OCI-LY7 (cell line): ENCODE data around the gene TDRD10. TPM values are rescaled to one million over a fixed set of nuclear protein-coding genes. Genes with fewer than 3 reads are reported as not detected.

ENCODE experiments used
- BruUV-seq: library from RNA; stranded (reverse); fragments of 400-500 nt; replicated peaks from 2 replicates; lab custom pipeline; 2021; lab: Mats Ljungman, UMichigan
- CTCF ChIA-PET: fragments of 300-600 bp; sonication (Branson Sonifier 250); formaldehyde crosslinking; loops from one replicate; lab custom pipeline; 2022; ENCODE audit warnings: antibody characterized with exemption; ENCODE audit not compliant: unreplicated experiment; lab: Charles Lee
- POLR2A ChIA-PET: fragments of 300-600 bp; sonication (Branson Sonifier 250); formaldehyde crosslinking; loops from one replicate; lab custom pipeline; 2022; ENCODE audit warnings: antibody characterized with exemption; lab: Charles Lee
- DNase-seq: peaks from one replicate; pipeline ENCODE4 v3.0.0-alpha.2; 2015; ENCODE audit warnings: low spot score
- H2AFZ ChIP-seq: fragments of 200-600 bp; sonication (generic), shearing (Covaris generic); 2 replicates; pipeline ENCODE4 v1.6.1; 2014; ENCODE audit warnings: mild to moderate bottlenecking, antibody characterized with exemption, low read length, moderate library complexity
- H3K27ac ChIP-seq: fragments of 200-600 bp; sonication (generic); 2 replicates; pipeline ENCODE4 v1.5.1; 2014; ENCODE audit warnings: mixed run types, low read depth, mild to moderate bottlenecking, moderate library complexity, low read length, inconsistent platforms; ENCODE audit not compliant: poor library complexity, severe bottlenecking
- H3K36me3 ChIP-seq: fragments of 200-600 bp; sonication (generic); 2 replicates; pipeline ENCODE4 v1.6.1; 2014; ENCODE audit warnings: mild to moderate bottlenecking, antibody characterized with exemption, low read length, moderate library complexity, mixed read lengths; ENCODE audit not compliant: insufficient read depth
- H3K4me1 ChIP-seq: fragments of 200-600 bp; sonication (generic); 2 replicates; pipeline ENCODE4 v1.5.1; 2014; ENCODE audit warnings: mild to moderate bottlenecking, low read length; ENCODE audit not compliant: insufficient read depth, poor library complexity, severe bottlenecking
- H3K4me2 ChIP-seq: fragments of 200-600 bp; sonication (generic); 2 replicates; pipeline ENCODE4 v1.6.1; 2014; ENCODE audit warnings: mild to moderate bottlenecking, low read length
- H3K4me3 ChIP-seq: fragments of 200-600 bp; sonication (generic); 2 replicates; pipeline ENCODE4 v1.5.1; 2014; ENCODE audit warnings: mild to moderate bottlenecking, low read depth, low read length; ENCODE audit not compliant: poor library complexity, severe bottlenecking
- H3K79me2 ChIP-seq: fragments of 200-600 bp; sonication (generic); 2 replicates; pipeline ENCODE4 v1.6.1; 2016; ENCODE audit warnings: low read depth, mild to moderate bottlenecking, low read length, moderate library complexity, mixed read lengths; ENCODE audit not compliant: insufficient read depth
- H3K9me2 ChIP-seq: fragments of 200-600 bp; sonication (generic); 2 replicates; pipeline ENCODE4 v1.6.1; 2016; ENCODE audit warnings: mild to moderate bottlenecking, low read length, mixed read lengths; ENCODE audit not compliant: insufficient read depth
- H3K9me3 ChIP-seq: fragments of 200-600 bp; sonication (generic); 2 replicates; pipeline ENCODE4 v1.6.1; 2014; ENCODE audit warnings: mild to moderate bottlenecking, mixed run types, low read length, mixed read lengths
- H4K20me1 ChIP-seq: fragments of 200-600 bp; sonication (generic); 2 replicates; pipeline ENCODE4 v1.6.1; 2014; ENCODE audit warnings: mild to moderate bottlenecking, antibody characterized with exemption, low read length, moderate library complexity, mixed read lengths; ENCODE audit not compliant: insufficient read depth
- CTCF ChIP-seq: fragments of 200-600 bp; sonication (generic); conservative IDR thresholded peaks from 2 replicates; pipeline ENCODE4 v1.5.1; 2014; ENCODE audit warnings: mild to moderate bottlenecking, antibody characterized with exemption, low read length, moderate library complexity, mixed read lengths
- EZH2phosphoT487 ChIP-seq: fragments of 200-600 bp; sonication (generic); IDR thresholded peaks from 2 replicates; pipeline ENCODE4 v1.6.1; 2018; ENCODE audit warnings: low read depth, borderline replicate concordance, mild to moderate bottlenecking, mixed run types, antibody characterized with exemption, low read length, moderate library complexity, mixed read lengths
- intact Hi-C: fragments of 100-400 bp; cut with micrococcal nuclease; formaldehyde crosslinking; loops from one replicate; pipeline ENCODE4 v1.10.0; 2022; ENCODE audit not compliant: unreplicated experiment
- total RNA-seq, 2 experiments: library from RNA; depleted of rRNA in 1 of 2; stranded (reverse); fragments of >200 nt in 1 of 2; shearing (Covaris generic) in 1 of 2; gene quantifications; 2 replicates each; pipeline ENCODE4 v1.2.3, GENCODE V29; 2014 to 2022

The TDRD10 gene
- total RNA-seq, 2 experiments from 2014 or later, result 0.13 TPM; not detected in 1

DNA sequence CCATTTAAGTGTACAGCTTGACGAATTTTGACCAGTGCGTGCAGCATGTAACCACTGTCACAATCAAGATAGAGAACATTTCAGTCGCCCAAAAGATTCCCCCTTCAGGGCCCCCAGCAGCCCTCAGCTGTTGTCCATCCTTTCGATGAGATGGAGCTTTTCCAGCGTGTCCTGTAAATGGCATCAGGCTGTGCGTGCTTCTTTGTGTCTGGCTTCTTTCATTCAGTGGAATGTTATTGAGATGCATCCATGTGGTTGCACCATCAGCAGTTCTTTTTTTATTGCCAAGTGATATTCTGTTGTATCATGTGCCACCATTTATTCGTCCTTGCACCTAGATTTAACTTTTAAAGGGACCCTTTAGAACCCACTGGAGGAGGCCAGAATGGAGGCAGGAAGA, 34.6 kb downstream of the TDRD10 start:
- Histone ChIP-seq H3K27ac (no peak overlapping the region), H2AFZ (no peak overlapping the region), H3K4me2 (no peak overlapping the region), H3K36me3 (no peaks in the 10 kb centered on the region), H3K9me2 (no peaks in the 10 kb centered on the region), H4K20me1 (no peaks in the 10 kb centered on the region), H3K4me1 (no peaks in the 10 kb centered on the region), H3K79me2 (no peaks in the 10 kb centered on the region), H3K9me3 (no peaks in the 10 kb centered on the region), H3K4me3 (no peak overlapping the region)
- DNase-seq, result no peak
- ChIA-PET POLR2A (interaction anchor here (0.6 kb wide), 1 partner anchor 391 kb away, joined by 6 read pairs; no protein-coding TSS in a partner anchor), CTCF (no interaction called here)
- no peak for TF ChIP-seq EZH2phosphoT487
- TF ChIP-seq CTCF, result no peak
- BruUV-seq, result no TSS peak
- intact Hi-C loops, result no loop called here

DNA sequence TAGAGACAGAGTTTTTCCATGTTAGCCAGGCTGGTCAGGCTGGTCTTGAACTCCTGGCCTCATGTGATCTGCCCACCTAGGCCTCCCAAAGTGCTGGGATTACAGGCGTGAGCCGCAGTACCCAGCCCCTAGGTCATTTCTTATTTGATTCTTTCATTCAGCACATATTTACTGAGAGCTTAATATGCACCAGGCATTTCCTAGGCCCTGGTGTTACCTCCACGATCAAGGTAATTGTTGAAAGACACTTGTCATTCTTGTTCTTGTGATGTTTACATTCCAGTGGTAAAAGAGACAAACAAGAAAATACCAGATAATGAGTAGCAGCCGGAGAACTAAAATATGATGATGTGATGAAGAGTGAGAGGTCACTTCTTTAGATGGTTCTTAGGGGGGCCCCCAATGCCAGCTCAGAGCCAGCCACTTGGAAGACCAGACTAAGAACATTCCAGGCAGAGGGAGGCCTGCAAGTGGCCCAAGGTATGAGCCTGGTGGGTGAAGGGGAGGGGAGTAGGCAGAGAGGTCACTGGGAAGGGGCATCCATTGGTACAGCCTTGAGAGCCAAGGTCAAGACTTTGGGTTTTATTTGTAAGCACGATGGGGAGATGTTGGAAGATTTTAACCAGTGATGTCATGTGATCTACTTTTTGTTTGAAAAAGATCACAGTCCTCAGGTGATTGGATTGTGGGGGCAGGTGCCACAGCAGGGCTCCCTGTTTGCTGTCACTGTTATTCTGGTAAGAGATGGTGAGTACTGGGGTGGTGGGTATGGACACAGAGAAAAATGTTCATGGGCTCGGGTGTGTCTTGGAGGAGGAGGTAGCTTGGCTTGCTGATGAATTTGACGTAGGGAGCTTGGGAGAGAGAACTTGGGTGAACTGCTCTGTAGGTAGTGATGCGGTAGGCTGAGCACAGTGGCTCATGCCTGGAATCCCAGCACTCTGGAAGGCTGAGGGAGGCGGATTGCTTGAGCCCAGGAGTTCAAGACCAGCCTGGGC, 37.8 kb downstream of the TDRD10 start:
- H2AFZ ChIP-seq, result no peak overlapping the region
- POLR2A ChIA-PET, result no interaction called here
- no peaks in the 10 kb centered on the region for H3K4me1 ChIP-seq
- no peak overlapping the region for H3K4me3 ChIP-seq
- no peak for TF ChIP-seq CTCF
- TF ChIP-seq EZH2phosphoT487, result no peak
- no peaks in the 10 kb centered on the region for H3K9me3 ChIP-seq
- no peaks in the 10 kb centered on the region for H3K9me2 ChIP-seq
- no peak overlapping the region for H3K4me2 ChIP-seq
- DNase-seq, result no peak
- BruUV-seq, result no TSS peak
- H4K20me1 ChIP-seq, result no peaks in the 10 kb centered on the region
- no peak overlapping the region for H3K27ac ChIP-seq
- intact Hi-C loops, result loop anchor here (10.0 kb wide), 1 partner anchor 215 kb away; the partner anchor contains the start of genes AQP10 and ATP8B2
- CTCF ChIA-PET, result no interaction called here
- H3K79me2 ChIP-seq, result no peaks in the 10 kb centered on the region
- H3K36me3 ChIP-seq, result no peaks in the 10 kb centered on the region

DNA sequence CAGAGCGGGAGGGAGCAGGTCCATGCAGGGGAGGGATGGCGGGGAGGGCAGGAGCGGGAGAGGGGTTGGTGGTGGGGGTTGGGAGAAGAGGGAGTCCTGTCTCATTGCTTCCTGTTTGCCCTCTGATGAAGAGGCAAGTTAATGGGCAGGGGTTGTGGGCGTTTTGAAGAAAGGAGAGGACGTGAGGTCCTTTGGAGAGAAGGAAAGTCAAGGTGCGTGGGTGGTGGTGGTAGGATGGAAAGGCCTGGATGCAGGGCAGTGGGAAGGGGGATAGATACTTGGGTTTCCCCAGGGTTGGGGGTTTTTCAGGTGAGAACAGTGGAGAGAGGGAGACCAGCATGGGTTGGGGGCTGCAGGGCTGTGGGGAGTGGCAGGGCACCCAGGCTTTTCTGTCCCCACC, 39.2 kb downstream of the TDRD10 start:
- H3K4me1 ChIP-seq, result no peaks in the 10 kb centered on the region
- DNase-seq, result no peak
- TF ChIP-seq EZH2phosphoT487 (no peak), CTCF (no peak)
- no peak overlapping the region for H3K4me2 ChIP-seq
- H3K9me2 ChIP-seq, result no peaks in the 10 kb centered on the region
- POLR2A ChIA-PET, result no interaction called here
- no peaks in the 10 kb centered on the region for H3K79me2 ChIP-seq
- H3K27ac ChIP-seq, result no peak overlapping the region
- CTCF ChIA-PET, result no interaction called here
- intact Hi-C loops, result loop anchor here (10.0 kb wide), 1 partner anchor 216 kb away; the partner anchor contains the start of genes AQP10 and ATP8B2
- H4K20me1 ChIP-seq, result no peaks in the 10 kb centered on the region
- no peak overlapping the region for H2AFZ ChIP-seq
- H3K4me3 ChIP-seq, result no peak overlapping the region
- H3K36me3 ChIP-seq, result no peaks in the 10 kb centered on the region
- BruUV-seq, result no TSS peak
- H3K9me3 ChIP-seq, result no peaks in the 10 kb centered on the region
